Left forelimb (tissue), 1 donor: ENCODE measurements around the gene DYRK1A.

Source experiments
- DNase-seq: peaks from one replicate; pipeline ENCODE4 v3.0.0-alpha.2; 2018; ENCODE audit warnings: low spot score

The DYRK1A gene

DNA sequence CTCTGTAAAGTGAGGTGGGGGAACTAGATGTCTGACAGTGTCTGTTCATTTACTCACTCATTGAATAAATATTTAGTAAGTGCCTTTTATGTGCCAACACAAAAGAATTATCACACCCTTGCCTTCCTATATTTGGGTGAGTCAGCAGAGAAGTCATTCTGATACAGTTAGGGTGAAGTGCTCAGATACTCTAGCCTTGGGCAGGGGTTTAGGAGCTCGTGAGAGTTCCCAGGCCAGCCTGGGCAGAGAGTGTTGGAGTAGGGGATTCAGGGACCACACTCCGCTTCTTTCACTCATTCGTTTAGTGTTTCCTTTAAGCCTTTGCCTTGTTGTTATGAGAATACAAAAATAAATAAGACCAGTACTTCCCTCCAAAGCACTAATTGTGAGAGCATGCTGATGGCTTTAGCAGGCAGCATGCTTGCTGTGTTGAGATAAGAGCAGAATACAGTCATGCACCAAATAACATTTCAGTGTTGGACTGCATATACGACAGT, 83.9 kb downstream of the DYRK1A start:
- no peak for DNase-seq

DNA sequence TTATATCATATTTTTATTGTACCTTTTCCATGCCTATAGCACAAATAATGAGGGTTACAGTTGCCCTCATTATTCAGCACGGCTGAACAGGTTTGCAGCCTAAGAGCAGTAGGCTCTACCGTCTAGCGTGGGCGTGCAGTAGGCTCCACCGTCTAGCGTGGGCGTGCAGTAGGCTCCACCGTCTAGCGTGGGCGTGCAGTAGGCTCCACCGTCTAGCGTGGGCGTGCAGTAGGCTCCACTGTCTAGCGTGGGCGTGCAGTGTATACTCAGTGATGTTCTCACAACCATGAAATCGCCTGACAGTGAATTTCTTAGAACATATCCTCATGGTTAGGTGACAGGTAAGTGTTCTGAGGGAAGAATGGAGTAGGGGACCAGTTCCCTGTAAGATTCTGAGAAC, 84.9 kb downstream of the DYRK1A start:
- DNase-seq = no peak

DNA sequence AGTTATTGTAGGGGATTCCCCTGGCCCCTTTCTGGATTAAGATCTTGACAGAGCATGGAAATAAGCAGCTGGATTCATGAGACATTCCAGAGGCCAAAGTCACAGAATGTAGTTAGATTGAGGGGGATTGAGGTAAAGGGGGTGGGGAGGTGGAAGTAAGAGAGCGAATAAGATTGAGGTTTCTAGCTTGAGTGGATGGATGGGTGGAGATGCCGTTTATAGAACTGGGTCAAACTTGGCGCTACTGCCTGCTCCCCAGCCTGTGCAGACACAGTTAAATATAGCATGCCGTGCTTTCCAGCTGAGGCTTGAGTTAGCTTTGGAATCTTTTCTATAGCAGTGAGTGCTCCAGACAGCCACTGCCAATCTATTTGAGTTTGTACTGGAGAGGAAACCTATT, 85.7 kb downstream of the DYRK1A start:
- DNase-seq = no peak

DNA sequence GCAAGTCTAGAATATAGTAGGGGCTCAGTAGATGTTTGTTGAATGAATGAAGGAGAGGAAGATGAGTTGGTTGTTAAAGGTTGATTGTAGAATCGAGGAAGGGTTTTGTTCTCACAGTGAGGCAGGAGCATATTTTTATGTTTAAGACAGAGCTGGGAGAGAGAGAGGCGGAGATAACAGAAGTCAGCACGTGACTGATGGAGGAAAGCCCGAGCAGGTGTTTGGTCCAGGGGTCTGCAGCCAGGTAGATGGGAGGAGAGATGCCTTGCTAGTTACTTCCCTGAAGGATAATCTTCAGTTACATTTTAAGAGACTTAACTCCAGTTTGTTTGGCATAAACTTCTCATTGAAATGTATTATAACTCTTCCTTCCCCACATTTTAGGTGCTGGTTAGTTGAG, 86.8 kb downstream of the DYRK1A start:
- DNase-seq = no peak

DNA sequence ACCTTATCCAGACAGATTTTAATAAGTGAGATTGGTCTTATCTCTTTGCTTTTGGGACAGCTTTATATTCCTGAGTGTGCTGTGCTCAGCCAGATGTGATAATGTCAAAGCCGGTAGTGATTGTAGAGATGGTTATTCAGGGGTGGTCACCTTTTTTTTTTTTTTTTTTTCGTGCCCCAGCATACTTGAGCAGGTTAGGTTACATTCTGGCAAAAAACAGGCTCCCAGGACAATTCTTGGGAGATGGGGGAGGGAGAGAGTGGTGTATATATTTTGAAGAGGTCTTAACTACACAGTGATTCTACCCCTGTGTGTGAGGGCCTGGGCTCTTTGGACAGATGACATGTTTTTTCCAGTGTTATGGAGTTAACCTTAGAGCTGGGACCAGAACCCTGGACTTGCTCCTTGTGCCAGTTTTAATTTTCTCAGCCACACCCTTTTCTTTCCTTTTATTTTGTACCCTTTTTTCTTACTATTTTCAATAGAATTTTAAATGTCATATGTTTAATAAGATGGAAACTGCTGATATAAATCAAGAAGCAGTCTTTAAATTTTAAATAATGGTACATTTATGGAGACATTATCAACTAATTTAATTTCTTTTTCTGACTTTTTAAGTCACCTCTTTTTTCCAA, 88.4 kb downstream of the DYRK1A start:
- no peak for DNase-seq

DNA sequence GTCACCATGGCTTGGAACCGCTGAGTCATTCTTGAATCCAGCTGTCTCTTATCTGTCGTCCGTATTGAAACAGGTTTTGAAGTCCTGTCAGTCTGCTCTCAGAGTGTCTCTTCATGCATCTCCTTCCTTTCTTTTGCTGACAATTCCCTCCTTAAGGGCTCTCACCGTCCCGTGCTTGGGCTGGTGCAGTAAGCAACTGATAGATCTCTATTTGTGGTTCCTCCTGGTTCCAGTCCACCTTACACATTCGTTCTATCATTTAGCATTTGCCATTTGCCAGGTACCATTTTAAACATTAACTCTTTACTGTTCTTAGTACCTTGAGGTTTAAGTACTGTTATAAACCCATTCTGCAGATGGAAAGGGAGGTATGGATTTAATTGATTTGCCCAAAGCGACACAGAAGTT, 88.9 kb downstream of the DYRK1A start:
- no peak for DNase-seq

DNA sequence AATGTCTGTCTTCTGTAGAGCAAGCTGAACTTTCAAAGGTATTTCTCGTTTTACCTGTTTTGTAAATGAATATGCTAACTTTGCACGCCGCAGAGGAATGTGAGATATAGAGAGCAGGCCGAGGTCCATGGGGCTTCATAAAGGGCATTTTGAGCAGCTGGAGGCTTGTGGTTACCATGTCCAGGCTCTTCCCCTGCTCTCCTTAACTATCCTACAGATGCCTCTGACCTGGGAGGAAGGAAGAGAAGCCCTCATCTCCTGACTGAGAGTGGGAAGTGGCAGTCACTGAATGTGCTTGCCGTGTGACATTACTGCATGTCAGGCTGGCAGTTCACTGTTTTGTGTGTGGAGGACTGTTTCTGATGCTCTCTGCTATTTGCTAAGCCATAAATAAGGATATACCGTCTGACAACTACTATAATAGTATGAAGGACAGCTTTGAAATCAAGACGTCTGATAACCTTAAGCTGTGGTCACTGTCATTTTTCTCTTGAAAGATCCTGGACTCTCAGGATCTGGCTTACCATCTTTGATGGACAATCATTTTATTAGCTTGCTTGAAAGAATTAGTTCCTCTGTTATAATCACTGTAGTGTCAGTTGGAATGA, 92.2 kb downstream of the DYRK1A start:
- DNase-seq = no peak

DNA sequence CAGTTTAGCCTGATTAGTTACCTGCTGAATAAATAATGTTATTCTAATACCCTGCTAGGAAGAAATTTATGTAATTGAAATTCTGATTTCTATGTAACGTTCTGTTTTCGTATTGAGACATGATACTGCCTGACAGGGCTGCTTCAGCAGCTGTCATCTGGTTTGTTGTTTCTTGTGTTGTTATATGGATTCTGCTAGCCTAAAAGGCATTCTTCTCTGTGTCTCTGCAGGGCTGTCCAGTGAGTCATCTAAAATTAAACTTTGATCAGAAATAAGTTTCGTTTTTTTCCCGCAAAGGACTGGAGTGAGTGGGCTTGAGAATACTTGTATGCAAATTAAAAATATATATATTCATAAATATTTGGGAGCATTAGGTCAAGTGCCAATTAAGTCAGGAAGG, 93.0 kb downstream of the DYRK1A start:
- DNase-seq = no peak

DNA sequence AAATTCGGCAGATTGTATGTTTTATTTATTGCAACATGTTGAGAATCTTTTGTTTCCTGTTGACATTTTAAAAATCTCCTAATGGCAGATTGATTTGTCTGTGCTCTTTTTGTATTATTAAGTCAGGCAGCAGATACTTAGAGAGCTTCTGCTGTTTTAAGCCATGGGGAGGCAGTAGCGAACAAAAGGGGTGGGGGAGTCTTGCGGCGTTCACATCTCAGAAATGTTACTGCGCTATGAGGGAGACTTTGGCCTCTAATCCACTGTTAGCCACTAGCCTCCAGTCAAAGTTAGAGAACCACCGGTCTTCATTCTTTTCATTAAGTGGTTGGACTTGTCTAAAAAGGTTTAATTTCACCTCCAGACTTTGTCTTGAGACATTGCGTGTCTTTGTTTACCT, 93.6 kb downstream of the DYRK1A start:
- DNase-seq = no peak

DNA sequence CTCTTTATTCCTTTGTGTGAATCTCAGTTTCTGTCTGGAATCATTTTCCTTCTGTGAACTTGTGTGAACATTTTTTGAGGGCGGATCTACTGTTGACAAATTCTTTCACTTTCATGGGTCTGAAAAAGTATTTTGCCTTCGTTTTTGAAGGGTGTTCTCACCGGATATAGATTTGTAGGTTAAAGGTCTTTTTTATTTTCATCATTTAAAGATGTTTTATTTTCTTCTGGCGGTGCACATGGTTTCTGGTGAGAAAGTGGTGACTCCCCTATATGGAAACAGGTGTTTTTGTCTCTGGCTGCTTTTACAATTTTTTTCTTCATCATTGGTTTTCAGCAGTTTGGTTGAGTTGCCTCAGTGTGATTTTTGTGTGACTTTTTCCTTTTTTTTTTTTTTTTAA, 94.9 kb downstream of the DYRK1A start:
- no peak for DNase-seq

DNA sequence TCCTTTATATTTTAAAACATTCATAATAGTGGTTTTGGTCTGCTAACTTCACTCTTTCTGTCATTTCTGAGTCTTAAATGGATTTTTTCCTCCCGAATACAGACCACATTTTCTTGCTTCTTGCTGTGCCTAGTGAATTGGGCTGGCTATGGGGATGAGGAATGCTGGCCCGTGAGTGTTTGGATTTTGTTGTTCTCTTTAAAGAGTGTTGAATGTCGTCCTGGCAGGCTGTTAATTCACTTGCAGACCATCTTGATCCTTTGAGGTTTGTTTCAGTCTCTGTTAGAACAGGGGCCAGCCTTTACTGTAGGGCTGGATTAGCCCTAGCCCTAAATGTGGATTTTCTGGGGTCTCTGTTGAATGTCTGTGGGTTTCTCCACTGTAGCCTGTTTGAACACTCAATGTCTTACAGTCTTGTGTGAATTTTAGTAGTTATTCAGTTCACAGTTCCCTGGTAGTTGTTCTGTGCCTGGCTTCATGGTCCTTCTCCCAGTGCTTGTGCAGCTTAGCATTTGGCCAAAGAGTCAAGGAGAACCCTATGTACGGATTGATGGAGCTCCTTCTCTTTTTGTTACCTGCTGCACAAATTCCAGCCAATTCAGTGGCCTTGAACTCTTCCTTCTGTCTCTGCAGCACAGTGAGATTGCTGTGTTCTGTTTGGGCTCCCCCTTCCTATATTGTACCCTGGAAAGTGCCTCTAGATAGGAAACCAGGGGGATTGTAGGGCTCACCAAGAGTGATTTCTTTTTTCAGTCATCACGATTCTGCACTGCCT, 95.7 kb downstream of the DYRK1A start:
- no peak for DNase-seq

DNA sequence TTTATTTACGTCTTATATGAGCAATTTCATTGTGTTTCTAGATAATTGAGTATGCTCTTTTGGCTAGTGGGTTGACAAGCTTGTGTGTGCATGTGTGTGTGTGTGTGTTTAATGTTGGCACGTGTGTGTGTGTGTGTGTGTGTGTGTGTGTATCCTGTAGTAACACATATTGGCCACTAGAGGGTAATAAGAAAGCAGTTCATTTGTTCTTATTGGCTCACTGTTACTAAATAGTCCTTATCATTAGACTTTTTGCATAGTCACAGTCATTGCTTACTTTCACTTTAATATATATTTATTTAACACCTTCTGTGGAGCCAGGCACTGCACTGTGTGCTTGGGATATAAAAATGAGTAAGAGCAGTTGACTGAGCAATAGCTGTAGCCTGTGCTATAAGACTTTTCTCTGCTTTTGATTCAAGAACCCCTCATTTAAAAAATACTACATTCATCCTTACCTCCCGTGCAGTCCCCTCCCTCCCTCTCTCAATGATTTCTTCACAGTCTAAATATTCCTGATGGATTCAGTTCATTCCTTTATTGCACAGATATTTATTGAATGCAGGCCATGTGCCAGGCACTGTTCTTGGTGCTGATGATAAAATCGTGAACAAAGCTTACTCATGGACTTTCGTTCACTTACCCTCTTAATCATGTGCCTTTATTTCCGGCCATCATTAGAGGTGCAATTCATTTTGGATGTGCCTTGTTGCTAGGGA, 96.7 kb downstream of the DYRK1A start:
- no peak for DNase-seq

DNA sequence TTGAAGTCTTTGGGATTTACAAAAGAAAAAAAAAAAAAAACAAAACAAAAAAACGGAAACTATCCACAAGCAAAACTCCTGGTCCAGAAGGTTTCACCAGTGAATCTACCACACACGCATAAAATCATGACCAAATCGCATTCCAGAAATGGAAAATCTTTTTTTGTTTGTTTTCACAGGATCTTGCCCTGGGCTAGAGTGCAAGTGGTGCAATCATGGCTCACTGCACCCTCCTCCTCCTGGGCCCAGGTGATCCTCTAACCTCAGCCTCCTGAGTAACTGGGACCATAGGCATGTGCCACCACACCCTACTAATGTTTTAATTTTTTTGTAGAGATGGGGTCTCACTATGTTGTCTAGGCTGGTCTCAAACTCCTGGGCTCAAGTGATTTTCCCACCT, 100.5 kb downstream of the DYRK1A start:
- no peak for DNase-seq

DNA sequence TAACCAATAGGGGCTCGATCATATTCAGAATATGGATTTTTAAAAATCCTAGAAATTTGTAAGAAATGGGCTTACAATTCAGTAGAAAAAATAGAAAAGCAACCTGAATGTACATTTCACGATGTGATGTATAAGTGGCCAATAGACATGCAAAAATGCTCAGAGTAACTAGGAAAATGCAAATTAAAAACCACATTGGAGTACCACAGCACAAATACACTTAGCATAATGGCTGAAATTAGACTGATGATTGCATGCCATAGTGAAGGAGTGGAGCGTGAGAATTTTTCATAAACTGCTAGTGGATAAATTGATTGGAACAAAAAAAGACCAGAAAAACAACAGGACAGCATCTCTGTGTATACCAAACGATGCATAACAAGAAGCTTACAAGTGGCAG, 102.3 kb downstream of the DYRK1A start:
- no peak for DNase-seq

DNA sequence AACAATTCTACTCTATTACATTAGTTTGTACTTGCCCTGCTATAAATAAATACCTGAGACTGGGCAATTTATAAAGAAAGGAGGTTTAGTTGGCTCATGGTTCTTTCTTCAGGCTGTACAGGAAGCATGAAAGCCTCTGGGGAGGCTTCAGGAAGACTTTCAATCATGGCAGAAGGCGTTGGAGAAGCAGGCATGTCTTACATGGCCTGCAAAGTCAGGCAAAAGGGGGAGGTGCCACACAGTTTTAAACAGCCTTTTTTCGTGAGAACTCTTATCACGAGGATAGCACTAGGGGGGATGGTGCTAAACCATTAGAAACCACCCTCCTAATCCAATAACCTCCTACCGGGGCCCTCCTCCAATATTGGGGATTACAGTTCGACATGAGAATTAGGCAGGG, 102.9 kb downstream of the DYRK1A start:
- no peak for DNase-seq

DNA sequence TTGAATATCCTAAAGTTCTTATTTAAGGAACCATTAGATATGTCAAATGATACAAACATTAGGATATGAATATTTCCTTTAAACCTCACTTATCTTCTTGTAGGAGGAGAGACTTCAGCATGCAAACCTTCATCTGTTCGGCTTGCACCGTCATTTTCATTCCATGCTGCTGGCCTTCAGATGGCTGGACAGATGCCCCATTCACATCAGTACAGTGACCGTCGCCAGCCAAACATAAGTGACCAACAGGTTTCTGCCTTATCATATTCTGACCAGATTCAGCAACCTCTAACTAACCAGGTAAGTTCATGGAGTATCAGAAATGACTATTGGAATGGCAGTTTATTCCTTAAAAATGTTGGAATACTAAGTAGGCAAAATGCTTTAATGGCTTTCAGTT, 106.0 kb downstream of the DYRK1A start:
- no peak for DNase-seq

DNA sequence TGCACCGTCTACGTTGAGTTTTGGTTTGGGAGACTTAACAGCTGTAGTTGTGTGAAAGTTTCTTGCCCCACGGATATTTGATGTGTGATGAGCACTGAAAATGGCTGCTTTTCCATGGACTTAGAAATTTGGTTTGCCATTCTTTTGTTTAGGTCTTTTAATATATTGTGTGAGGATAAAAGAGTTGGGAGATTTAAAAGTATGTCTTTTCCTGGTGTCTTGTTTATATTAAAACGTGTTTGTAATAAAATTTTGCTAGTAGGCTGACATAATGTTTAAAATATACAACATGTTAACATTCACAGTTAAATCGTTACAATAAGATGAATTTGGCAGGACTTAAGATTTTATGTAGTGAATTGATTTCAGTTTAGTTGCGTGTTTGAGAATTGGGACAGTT, 106.9 kb downstream of the DYRK1A start:
- DNase-seq = no peak

DNA sequence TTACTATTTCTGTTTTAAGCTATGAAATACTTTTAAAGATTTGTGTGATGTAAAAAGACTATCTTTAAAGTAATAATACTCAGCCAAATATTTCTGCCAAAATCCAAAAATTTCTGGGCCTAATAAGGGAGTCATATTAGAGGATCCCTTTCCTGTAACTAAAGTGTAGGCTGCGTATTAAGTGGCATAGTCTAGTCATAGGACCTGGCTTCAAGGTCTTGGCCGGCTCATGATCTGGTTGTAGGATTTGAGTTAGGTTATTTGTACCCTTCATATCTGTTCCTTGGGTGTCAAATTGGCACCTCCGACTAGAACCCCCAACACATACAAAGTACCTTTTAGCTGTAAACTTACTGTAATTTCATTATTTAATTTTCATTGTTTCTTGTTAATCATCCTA, 107.8 kb downstream of the DYRK1A start:
- no peak for DNase-seq

DNA sequence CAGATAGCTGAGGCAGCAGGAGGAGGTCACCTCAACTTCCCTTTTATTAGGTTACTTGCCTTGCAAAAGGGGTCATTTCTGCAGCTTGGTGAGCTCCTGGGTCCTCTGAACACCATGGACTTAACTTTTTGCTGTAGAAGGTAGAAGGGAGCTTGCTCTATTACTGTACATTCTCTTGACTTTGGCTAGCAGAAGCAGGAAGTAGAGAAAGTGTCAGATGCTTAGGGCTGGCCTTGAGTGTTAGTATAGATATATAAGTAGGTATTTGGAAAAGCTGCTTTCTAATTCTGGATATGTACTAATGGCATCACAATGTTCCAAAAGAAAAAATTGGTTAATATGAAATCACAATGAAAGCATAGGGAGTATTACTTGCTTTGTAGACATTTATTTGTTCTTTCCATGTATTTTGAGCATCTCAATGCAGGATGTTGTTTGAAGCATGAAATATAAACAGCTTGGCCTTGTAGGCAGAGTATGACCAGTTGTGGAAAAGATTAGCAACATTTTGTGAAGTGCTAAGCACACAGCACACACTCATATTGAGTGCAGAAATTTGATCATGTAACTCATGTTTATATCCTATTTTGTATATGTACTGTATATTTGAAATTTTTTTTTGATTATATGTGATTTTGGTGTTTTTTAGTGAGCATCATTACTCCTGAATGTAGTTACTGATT, 108.8 kb downstream of the DYRK1A start:
- no peak for DNase-seq

DNA sequence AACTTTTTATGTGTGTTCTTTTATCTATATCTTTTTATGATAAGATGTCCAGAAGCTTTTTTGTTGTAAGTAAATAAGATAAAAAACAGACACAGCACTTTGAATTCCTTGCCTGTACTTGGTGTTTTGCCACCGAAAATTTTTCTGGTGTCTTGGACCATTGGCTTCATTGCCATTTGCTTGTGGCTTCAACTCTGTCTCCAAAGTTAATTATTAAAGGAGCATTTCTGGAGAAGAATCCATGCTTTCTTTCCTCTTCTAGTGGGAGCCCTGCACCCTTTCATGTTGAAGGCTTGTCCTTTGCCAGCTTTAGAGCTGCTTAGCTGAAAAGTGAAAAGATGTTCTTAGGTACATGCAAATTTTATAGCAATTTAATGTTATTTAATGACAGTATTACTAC, 112.2 kb downstream of the DYRK1A start:
- DNase-seq = no peak

DNA sequence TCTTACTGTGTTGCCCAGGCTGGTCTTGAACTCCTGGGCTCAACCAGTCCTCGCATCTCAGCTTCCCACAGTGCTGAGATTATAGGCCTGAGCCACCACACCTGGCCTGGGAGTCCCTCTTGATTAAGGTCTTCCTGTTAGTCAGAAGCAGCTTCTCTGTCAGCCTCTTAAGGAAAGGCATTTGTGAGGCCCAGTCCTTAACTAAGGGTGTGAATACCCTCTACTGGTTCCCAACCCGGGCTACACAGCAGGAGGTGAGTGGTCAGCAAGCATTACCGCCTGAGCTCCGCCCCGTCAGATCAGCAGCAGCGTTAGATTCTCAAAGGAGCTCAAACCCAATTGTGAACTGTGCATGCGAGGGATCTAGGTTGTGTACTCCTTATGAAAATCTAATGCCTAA, 117.2 kb downstream of the DYRK1A start:
- DNase-seq = no peak
